DMS 273 (cell line): ENCODE measurements around the gene PCSK2.

Source experiments
- DNase-seq: peaks from one replicate; lab custom pipeline; 2025; ENCODE audit not compliant: unreplicated experiment; lab: John Stamatoyannopoulos, UW

PCSK2 gene

DNA sequence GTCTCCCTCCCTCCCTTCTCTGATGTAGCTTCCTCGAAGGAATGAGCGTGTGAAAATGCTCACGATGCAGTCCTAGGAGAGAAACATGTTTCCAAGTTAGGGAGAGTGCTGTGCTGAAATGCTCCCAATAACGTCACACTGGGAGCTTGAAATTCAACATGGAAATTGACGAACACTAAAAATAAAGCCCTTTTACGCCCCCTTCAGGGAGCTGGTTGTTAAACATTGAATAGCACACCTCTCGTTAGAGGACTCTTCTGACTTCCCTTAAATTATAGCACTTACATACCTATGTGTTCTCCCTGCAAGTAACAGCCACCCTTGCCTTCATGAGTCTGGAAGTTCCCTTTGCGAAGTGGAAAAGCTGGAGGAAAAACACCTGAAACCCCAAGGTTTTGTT, 215.7 kb downstream of the PCSK2 start:
- DNase-seq: peak; percentile 39

DNA sequence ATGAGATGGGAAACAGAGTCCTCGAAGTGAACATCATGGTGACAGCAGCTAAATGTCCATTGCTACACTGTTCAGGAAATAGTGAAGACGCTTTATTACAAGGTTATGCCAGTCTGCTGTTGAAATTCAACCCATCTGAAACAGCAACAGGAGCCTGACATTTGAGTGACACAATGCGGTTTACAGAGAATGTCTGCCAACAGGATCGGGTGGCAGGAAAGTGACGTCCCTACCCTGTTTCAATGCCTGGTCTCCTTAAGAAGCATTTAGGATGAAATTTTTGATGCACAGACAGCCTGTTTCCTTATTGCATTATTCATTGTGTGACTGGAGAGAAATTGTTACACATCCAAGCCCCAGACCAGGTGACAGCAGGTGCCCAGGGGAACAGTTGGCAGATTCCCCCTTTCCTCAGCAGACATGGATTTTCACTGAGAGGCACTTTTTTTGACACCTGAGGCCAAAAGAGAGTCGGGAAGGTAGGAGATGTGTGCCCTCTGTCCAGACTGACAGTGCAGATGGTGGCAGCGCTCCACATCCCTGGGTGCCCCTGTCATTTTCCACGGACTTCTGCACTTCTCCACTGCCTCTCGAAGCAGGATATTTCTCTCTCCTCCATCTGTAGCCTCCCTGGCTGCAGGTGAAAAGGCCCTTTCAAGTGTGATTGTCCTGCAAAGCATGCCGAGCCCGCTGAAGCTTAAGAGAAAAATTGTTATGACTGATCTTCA, 216.5 kb downstream of the PCSK2 start:
- no peak for DNase-seq

DNA sequence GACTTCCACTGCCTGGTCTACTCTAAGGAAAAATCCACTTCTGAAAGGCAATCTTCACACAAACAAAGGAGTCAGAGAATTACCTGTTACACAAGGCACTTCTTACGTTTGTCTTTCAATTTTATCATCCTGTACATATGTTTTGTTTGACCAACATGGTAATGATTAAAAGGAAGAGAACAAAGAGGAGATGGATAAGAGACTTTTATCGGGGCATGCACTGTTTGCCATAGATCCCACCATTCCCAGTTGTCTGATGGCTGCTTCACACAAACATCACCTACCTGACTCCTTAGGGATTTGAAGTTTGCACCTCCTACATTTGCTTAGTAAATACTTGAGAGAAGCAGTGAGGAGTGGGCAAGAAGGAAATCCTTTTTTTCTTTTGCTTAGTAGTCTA, 217.3 kb downstream of the PCSK2 start:
- DNase-seq: no peak

DNA sequence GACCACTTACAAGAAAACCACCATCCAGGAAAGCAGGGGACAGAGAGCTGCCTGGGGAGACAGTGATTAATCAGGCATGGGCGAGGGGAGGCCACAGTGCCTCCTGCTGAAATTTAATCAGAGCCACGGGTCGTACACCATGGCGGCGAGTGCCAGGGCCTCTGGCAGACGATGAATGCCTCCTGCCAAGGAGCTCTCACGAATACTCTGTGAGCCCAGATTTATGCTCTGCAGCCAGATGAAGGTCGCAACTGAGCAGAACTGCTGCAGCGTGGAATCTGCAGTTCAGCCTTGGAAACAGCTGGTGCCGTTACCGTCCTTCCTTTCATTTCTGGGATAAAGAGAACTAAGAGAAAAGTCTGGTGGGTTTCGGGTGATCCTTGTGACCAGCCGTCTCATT, 218.7 kb downstream of the PCSK2 start:
- no peak for DNase-seq

DNA sequence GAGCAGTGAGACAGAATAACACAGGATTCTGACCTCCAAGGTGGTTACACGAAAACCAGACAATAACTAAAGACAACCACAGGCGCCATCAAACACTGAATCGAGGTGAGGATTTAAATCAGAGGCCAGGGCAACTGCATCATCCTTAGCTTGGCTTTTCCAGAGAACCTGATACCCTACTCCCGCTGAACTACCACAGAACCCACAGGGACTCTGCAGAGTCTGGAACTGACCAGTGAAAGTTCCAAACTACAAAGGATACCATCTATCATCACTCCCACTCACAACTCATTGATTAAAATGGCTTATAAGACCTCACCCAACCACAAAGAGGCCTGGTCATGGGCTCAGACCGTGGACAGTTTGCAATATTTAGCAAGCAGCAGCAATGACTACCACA, 219.3 kb downstream of the PCSK2 start:
- DNase-seq: no peak

DNA sequence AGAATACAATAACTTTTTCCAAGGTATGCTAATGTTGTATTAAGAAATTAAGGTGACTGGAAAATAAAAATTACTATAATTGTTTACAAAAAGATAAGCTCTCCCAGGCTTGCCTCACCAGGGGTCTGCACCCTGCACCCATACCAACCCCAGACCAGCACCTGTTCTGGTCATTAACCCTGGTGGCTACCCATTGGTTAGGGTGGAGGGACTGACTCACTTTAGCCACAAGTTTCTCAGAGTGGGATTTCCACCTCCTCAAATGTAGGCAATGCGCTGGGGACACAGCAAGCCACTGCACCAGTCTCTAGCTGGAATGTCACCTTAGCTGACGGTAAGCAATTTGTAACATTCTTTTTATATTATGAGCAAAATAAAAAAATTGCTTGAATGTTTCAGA, 221.2 kb downstream of the PCSK2 start:
- DNase-seq: no peak

DNA sequence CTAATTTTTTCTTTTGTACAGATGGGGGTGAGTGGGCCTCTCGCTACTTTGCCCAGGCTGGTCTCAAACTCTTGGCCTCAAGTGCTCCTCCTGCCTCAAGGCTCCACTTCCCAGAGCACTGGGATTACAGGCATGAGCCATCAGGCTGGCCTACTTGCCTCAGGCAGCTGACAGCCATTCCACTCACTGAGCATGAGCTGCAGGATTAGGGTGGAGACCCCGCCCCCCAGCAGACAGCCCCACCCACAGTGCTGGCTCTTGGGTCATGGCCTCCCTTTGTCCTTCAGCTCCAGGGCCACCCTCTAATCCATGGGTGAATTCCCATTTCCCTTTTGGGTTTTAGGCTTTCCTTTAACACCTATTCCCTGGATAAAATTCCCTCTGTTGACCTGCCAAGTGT, 222.2 kb downstream of the PCSK2 start:
- no peak for DNase-seq

DNA sequence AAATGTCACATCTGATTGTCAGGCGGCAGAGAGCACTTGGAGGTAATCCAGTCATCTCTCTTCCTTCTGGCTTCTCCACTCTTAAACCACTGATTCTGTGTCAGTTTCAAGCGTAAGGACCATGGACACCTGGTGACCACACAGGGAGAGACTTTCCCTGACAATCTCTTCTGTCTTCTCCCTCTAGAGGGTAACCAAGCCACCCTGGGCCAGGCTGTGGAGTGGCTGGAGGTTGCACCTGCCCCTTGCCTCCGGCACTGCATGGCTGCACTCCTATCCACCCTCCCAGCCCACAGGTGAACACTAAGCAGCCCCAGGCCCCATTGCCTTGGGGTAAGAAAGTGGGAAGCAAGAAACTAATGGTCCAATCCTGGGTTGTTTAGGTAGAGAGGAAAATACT, 225.6 kb downstream of the PCSK2 start:
- no peak for DNase-seq

DNA sequence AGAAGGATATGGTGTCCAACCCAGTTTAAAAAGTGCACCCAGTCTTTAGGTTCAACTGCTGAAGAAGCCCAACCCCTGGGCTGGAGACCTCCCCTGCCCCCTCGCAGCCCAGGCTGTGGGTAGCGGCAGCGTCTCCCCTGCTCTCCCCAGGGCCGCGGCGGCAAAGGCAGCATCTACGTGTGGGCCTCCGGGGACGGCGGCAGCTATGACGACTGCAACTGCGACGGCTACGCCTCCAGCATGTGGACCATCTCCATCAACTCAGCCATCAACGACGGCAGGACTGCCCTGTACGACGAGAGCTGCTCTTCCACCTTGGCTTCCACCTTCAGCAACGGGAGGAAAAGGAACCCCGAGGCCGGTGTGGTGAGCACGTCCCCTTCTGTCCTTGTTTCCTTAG, 226.8 kb downstream of the PCSK2 start:
- no peak for DNase-seq

DNA sequence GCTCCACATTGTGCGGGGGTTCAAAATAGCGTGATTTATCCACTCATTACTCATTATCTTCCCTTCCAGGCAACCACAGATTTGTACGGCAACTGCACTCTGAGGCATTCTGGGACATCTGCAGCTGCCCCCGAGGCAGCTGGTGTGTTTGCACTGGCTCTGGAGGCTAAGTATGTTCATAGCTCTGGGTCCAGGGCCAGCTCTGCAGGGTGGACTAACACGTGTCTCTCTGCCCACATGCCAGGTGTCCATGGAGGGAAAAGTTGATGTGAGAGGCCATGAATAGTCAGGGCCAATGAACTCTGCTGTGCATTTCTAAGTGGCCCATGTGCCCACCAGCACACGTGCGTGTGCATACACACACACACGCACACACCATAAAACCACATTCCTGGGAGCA, 229.4 kb downstream of the PCSK2 start:
- peak; percentile 19 for DNase-seq

DNA sequence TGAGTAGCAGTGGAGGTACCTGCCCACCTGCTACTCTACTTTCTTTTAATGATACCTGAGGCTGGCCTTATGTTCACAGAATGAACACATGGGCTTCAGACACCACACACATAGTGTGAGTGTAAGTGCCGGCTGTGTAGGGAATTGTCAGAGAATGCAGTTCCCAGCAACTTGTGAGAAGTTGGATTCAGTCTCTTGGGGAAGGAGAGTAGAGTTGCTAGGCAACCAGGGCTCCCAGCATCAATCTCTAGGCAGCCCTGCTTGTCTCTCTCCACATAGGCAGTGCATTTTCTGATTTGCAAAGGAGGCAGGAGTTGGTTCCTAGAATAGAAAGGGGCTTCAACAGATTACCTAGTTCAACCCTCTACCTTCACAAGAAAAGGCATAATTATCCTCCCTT, 230.2 kb downstream of the PCSK2 start:
- DNase-seq: peak; percentile 13

DNA sequence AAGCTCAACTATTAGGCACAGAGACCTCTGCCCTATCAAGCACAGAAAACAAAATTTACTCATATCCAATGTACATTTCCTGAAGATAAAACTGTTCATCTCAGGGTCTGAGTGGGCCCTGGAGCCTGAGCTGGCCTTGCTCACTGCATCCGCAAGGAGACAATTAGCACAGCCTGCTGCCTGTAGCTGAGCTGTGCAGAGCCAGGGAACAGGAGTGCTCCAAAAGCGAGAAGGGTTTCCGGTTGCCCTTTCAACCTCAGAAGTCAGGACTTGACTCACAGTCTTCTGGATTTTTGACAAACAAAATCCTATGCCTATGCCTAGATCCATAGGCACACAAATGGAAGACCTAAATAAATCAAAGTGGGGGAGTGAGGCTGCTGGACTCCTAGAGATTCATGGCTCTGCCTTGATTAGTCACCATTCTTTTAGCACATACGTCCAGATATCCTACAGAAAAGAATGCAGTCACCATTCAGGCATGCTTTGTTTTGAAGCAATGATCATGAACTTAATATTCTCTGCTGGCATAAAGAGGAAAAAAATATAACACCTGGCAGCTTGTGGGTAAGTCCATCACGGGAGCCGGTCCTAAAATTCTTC, 230.8 kb downstream of the PCSK2 start:
- DNase-seq: no peak

DNA sequence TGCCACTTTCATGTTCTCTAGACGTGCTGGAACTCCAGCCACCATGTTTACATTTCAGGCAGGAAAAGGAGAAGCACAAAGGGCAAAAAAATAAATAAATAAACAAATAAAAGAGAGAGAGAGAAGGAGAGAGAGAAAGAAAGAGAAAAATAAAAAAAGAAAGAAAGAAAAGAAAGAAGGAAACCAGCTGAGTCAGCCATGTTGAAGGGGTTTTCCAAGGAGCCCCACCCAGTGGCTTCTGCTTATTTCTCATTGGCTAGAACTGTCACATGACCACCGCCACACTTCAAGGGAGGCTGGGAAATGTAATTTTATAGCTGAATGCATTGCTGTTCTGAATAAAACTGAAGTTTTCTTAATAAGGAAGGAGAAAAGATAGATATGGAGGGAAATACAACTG, 233.3 kb downstream of the PCSK2 start:
- no peak for DNase-seq

DNA sequence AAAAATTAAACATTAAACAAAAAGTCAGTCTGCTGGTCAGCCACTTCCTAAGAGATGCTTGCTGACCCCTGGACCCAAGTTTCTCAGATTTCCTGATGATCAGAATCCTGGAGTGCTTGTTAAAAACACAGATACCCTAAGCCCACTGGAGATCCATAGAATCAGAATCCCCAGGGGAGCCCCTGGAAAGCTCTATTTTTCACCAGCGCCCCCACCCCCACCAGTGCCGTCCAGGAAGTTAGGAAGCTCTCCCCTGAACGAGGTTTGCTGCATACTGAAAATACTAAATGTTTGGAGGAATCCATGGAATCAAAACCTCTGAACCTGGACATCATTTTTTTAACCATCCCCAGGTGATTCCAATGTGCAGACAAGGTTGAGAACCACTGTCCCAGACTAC, 235.1 kb downstream of the PCSK2 start:
- DNase-seq: no peak

DNA sequence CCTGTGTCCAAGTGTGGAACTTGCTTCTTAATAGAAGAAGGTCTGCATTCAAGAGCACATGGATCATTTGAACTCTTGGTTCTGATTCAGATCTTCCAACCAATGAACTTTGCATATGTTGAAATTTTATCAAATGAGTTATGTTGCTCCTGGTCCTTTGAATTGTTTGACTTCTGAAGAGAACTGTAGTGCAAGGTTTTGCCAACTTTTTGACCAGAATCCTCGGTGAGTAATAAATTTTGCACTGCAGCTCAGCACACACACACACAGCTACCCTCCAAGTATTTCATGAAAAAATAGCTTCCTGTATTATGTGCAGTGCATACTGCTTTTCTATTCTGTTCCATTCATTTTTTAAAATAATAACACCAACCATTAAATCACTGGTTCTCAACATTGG, 236.9 kb downstream of the PCSK2 start:
- DNase-seq: no peak

DNA sequence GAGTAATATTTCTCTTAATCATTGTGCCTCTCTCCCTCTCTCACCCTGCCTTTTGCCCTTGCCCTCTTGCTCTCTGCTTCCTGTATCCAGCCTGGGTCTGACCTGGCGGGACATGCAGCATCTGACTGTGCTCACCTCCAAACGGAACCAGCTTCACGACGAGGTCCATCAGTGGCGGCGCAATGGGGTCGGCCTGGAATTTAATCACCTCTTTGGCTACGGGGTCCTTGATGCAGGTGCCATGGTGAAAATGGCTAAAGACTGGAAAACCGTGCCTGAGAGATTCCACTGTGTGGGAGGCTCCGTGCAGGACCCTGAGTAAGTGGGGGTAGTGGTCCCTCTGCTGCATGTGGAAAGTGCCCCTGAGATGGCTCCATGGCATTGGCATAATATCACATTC, 238.4 kb downstream of the PCSK2 start:
- no peak for DNase-seq

DNA sequence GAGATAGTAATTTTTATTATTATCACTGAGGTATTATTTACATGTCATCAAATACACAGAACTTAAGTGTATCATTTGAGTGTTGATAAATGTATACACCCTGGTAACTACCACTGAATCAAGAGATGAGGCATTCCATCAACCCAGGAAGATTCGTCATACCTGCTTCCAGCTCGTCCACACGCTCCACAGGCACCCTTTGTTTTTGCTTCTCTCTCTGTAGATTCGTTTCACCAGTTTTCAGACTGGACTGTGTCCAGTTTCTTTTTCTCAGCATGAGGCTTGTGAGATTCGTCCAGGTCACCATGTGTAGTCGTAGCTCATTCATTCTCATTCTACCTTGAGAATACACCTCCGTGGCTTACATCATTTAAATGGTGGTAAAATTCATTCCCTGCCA, 239.8 kb downstream of the PCSK2 start:
- DNase-seq: no peak

DNA sequence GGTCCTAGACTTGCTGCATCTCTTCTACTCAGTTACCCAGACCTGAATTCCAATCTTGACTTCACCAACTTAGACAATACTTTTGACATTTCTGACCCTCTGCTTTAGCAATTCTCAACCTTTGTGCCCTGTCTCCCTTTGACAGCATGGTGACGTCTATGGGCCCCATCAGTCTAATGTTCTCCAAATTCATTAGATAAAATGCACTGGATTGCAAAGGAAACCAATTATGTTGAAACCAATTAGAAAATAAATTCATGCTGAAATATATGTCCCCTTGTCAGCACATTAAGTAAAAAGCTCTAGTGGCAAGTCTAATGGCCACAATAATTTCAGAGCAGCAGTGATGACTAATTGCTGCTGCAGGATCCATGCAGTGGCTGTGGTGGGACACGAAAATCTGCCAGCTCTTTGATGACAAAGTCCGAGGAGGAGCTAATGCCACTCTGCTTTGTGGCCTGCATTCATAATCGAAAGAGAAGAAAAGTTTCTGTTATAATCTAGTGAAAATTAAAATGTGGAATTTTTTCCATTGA, 240.3 kb downstream of the PCSK2 start:
- no peak for DNase-seq

DNA sequence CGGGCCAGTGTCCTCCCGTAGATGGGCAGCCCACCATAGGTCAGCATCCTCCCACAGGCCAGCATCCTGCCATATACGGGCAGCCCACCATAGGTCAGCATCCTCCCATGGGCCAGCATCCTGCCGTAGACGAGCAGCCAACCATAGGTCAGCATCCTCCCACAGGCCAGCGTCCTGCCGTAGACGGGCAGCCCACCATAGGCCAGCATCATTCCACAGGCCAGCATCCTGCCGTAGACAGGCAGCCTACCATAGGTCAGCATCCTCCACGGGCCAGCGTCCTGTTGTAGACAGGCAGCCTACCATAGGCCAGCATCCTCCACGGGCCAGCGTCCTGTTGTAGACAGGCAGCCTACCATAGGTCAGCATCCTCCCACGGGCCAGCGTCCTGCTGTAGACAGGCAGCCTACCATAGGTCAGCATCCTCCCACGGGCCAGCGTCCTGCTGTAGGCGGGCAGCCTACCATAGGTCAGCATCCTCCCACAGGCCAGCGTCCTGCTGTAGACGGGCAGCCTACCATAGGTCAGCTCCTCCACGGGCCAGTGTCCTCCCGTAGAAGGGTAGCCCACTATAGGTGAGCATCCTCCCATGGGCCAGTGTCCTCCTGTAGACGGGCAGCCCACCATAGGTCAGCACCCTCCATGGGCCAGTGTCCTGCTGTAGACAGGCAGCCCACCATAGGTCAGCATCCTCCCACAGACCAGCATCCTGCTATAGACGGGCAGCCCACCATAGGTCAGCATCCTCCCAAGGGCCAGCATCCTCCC, 241.4 kb downstream of the PCSK2 start:
- no peak for DNase-seq

DNA sequence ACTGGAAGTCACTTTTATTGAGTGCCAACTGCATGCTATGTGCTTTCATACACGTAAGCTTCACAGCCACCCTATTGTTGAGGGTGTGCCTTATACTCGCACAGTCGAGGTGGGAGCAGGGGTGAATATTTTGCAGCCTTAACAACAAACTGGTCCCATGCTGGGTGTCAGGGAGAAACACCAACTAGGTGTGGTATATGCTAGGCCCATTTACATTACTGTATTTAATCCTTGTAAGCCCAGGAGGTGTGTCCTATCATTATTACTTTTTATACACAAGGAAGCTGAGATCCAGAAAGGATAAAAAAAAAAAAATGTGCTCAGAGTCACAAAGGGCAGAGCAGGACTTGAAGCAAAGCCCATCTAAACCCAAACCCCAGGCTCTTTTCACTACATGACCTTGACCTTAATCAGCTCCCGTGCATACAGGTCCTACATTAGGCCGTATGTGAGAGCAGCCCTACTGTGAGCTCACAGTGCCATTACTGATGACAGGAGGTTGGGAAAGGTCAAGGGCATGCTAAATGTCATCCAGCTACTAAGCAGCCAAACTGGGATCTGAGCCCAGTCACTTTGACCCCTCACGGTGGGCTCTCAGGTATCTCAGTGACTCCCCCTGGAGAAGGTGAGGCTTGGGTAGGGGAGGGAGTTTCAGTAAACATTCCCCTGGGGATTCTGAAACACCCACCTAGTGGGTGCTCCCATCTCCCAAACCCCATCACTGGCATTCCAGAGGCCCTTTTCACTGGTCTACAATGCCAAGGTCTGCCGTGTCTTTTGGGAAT, 242.6 kb downstream of the PCSK2 start:
- no peak for DNase-seq

DNA sequence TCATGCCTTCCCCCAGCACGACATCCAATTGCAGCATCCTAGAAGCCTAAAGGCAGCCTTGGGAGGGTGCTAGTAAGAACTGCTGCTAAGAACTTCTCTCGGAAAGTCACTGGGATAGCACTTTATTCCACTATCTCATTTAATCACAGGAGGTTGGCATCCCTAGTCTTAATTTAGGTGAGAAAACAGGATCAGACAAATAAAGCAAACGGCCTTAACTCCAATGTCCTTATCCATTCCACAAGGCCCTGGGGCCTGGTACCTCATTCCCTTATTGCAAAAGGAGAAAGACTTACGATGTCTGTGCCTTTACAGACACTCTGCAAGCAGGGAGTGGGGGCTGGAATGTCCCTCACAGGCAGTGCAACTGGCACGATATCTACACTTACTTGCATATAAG, 243.7 kb downstream of the PCSK2 start:
- no peak for DNase-seq
